BE2C (cell line): Measurements from ENCODE around the gene SOX10.

ENCODE experiments used
- DNase-seq: peaks from one replicate; pipeline ENCODE4 v3.0.0-alpha.2; 2020
- H3K27me3 ChIP-seq: fragments of 250-450 bp; sonication (Bioruptor Pico); 2 replicates; pipeline ENCODE4 v1.5.1; 2020; ENCODE audit warnings: mild to moderate bottlenecking
- H3K36me3 ChIP-seq: fragments of 250-450 bp; sonication (Bioruptor Pico); 2 replicates; pipeline ENCODE4 v1.5.1; 2020; ENCODE audit warnings: mild to moderate bottlenecking
- H3K4me1 ChIP-seq: fragments of 250-450 bp; sonication (Bioruptor Pico); 2 replicates; pipeline ENCODE4 v1.5.1; 2020
- H3K4me3 ChIP-seq: 2 replicates; pipeline ENCODE4 v1.5.1; 2011; ENCODE audit warnings: low read depth, low read length
- H3K9me3 ChIP-seq: fragments of 250-450 bp; sonication (Bioruptor Pico); 2 replicates; pipeline ENCODE4 v1.5.1; 2020
- CTCF ChIP-seq: IDR thresholded peaks from 2 replicates; pipeline ENCODE4 v1.5.1; 2012; ENCODE audit warnings: mild to moderate bottlenecking, low read depth, low read length

SOX10 gene

GRCh38 chr22:38025514-38025913 lies 41.2 kb upstream of the SOX10 start:
- no peak for TF ChIP-seq CTCF
- no peaks in the 10 kb centered on the region for H3K27me3 ChIP-seq
- H3K4me1 ChIP-seq: 0 out of 2 replicates have a peak, but pooled peaks cover 2% of the 10 kb centered on the region

GRCh38 chr22:38023045-38023444 lies 38.7 kb upstream of the SOX10 start:
- DNase-seq: no peak
- TF ChIP-seq CTCF: no peak
- no peak overlapping the region for H3K4me3 ChIP-seq
- peaks cover 2% of the 10 kb centered on the region; the same call in 1 of the 2 replicates for H3K4me1 ChIP-seq
- H3K27me3 ChIP-seq: no peaks in the 10 kb centered on the region
- no peaks in the 10 kb centered on the region for H3K36me3 ChIP-seq
- no peaks in the 10 kb centered on the region for H3K9me3 ChIP-seq

More at GRCh38 chr22:38025514-38025913, 41.2 kb upstream of the SOX10 start:
- no peak for DNase-seq
- Histone ChIP-seq H3K9me3 (no peaks in the 10 kb centered on the region), H3K36me3 (no peaks in the 10 kb centered on the region), H3K4me3 (no peak overlapping the region)

- no peaks in the 10 kb centered on the region for H3K9me3 ChIP-seq
- H3K4me3 ChIP-seq: no peak overlapping the region
- no peak for DNase-seq
- no peaks in the 10 kb centered on the region for H3K36me3 ChIP-seq
- TF ChIP-seq CTCF: no peak
- no peaks in the 10 kb centered on the region for H3K27me3 ChIP-seq
- peaks cover 7% of the 10 kb centered on the region for H3K4me1 ChIP-seq
These were observed 36.9 kb upstream of the SOX10 start for GRCh38 chr22:38021206-38021605.

GRCh38 chr22:38018938-38019827 lies 34.8 kb upstream of the SOX10 start:
- Histone ChIP-seq H3K36me3 (no peaks in the 10 kb centered on the region), H3K9me3 (no peaks in the 10 kb centered on the region), H3K4me1 (peaks cover 7% of the 10 kb centered on the region), H3K4me3 (no peak overlapping the region), H3K27me3 (no peaks in the 10 kb centered on the region)
- TF ChIP-seq CTCF: no peak
- DNase-seq: no peak

- Histone ChIP-seq H3K4me1 (peaks cover 7% of the 10 kb centered on the region), H3K36me3 (no peaks in the 10 kb centered on the region), H3K27me3 (no peaks in the 10 kb centered on the region), H3K4me3 (no peak overlapping the region), H3K9me3 (no peaks in the 10 kb centered on the region)
- DNase-seq: no peak
- no peak for TF ChIP-seq CTCF
These were observed 33.9 kb upstream of the SOX10 start for GRCh38 chr22:38017939-38018885.
